Lower leg skin (tissue), 4 donors: ENCODE measurements around the gene LPCAT3. TPM values are rescaled to one million over a fixed set of nuclear protein-coding genes. Genes with fewer than 3 reads are reported as not detected.
A peak's percentile ranks its signal among the peaks of the same experiment; 100 is the strongest.

Source experiments
- DNase-seq, 2 donors: peaks; one replicate each; pipeline ENCODE4 v3.0.0-alpha.2; 2019; ENCODE audit warnings: low spot score in 2 of 2
- H3K4me3 ChIP-seq: fragments of 200-600 bp; sonication (generic); 2 replicates; pipeline ENCODE4 v1.5.1; 2017; ENCODE audit warnings: mild to moderate bottlenecking, low read depth; ENCODE audit not compliant: poor library complexity, severe bottlenecking
- CTCF ChIP-seq, 3 donors: fragments of 450-650 bp; IDR thresholded peaks; one replicate each; pipeline ENCODE4 v1.5.1; 2016; ENCODE audit warnings: antibody characterized with exemption in 3 of 3, mild to moderate bottlenecking in 3 of 3, moderate library complexity in 2 of 3
- POLR2A ChIP-seq, 2 donors: fragments of 450-650 bp; IDR thresholded peaks; one replicate each; pipeline ENCODE4 v1.6.1; 2016 to 2017; ENCODE audit warnings: antibody characterized with exemption in 2 of 2, mild to moderate bottlenecking in 1 of 2, moderate library complexity in 1 of 2
- WGBS, 2 donors: methylation state at CpG; one replicate each; pipeline ENCODE4 v1.1.5; 2018; 5-methylcytosine and 5-hydroxymethylcytosine counted together
- intact Hi-C: fragments of 100-400 bp; cut with DNase I; formaldehyde crosslinking; loops from one replicate; pipeline ENCODE4 v1.15.0; 2023; ENCODE audit warnings: low total_unique reads
- total RNA-seq, 4 donors: library from RNA; depleted of rRNA; stranded (reverse); fragments of >200 nt; gene quantifications; one replicate each; pipeline ENCODE4 v1.1.0, GENCODE V29; 2016

The LPCAT3 gene
- total RNA-seq, 4 donors from 2014 or later: 29.6 to 51.2 (median 48.4) TPM

- intact Hi-C loops: no loop called here
- peak overlapping the region; percentile 45 for H3K4me3 ChIP-seq
- 1% methylated on average over 45 to 76 of the region's 80 CpGs for WGBS, 2 donors
- DNase-seq: peak; percentile 91 to 98
- peak in 1 of 2 donors; percentile 46 for TF ChIP-seq POLR2A (IDR thresholded peaks at IDR 0.05)
- peak in 1 of 3 donors; percentile 85 for TF ChIP-seq CTCF (IDR thresholded peaks at IDR 0.05)
Observed at GRCh38 chr12:6937481-6938352, 80.6 kb downstream of the LPCAT3 start.

DNA sequence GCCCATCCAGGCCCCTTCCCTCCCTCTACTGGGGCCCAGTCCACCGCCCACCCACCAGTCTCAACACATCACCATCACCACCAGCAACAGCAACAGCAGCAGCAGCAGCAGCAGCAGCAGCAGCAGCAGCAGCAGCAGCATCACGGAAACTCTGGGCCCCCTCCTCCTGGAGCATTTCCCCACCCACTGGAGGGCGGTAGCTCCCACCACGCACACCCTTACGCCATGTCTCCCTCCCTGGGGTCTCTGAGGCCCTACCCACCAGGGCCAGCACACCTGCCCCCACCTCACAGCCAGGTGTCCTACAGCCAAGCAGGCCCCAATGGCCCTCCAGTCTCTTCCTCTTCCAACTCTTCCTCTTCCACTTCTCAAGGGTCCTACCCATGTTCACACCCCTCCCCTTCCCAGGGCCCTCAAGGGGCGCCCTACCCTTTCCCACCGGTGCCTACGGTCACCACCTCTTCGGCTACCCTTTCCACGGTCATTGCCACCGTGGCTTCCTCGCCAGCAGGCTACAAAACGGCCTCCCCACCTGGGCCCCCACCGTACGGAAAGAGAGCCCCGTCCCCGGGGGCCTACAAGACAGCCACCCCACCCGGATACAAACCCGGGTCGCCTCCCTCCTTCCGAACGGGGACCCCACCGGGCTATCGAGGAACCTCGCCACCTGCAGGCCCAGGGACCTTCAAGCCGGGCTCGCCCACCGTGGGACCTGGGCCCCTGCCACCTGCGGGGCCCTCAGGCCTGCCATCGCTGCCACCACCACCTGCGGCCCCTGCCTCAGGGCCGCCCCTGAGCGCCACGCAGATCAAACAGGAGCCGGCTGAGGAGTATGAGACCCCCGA is 81.4 kb downstream of the LPCAT3 start:
- intact Hi-C loops: no loop called here
- WGBS, 2 donors: 24 to 27% methylated on average over 36 of the region's 36 CpGs
- TF ChIP-seq CTCF (IDR thresholded peaks at IDR 0.05) (no peak), POLR2A (IDR thresholded peaks at IDR 0.05) (no peak)
- peak in 1 of 2 donors; percentile 92 for DNase-seq
- peak overlapping the region; percentile 45 for H3K4me3 ChIP-seq

- TF ChIP-seq POLR2A (IDR thresholded peaks at IDR 0.05) (no peak), CTCF (IDR thresholded peaks at IDR 0.05) (no peak)
- WGBS, 2 donors: 86 to 93% methylated on average over 3 of the region's 3 CpGs
- intact Hi-C loops: no loop called here
Observed at GRCh38 chr12:6936194-6936635, 82.1 kb downstream of the LPCAT3 start.

DNA sequence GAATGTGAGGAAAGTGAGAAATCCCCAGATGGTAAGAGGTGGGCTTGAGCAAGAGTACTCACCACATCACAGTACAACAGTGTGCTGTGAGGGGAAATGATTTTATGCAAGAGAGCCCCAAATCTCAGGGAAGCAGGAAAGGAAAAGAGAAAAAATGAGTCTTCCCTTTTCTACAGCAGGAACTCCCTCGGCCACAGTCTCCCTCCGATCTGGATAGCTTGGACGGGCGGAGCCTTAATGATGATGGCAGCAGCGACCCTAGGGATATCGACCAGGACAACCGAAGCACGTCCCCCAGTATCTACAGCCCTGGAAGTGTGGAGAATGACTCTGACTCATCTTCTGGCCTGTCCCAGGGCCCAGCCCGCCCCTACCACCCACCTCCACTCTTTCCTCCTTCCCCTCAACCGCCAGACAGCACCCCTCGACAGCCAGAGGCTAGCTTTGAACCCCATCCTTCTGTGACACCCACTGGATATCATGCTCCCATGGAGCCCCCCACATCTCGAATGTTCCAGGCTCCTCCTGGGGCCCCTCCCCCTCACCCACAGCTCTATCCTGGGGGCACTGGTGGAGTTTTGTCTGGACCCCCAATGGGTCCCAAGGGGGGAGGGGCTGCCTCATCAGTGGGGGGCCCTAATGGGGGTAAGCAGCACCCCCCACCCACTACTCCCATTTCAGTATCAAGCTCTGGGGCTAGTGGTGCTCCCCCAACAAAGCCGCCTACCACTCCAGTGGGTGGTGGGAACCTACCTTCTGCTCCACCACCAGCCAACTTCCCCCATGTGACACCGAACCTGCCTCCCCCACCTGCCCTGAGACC is 82.7 kb downstream of the LPCAT3 start:
- TF ChIP-seq POLR2A (IDR thresholded peaks at IDR 0.05) (no peak), CTCF (IDR thresholded peaks at IDR 0.05) (no peak)

More at GRCh38 chr12:6936194-6936635, 82.1 kb downstream of the LPCAT3 start:
- DNase-seq: no peak
- no peak overlapping the region for H3K4me3 ChIP-seq

GRCh38 chr12:6934110-6934509 is 84.2 kb downstream of the LPCAT3 start:
- 45 to 49% methylated on average over 8 of the region's 8 CpGs for WGBS, 2 donors
- no peak for TF ChIP-seq POLR2A (IDR thresholded peaks at IDR 0.05)
- no peak for TF ChIP-seq CTCF (IDR thresholded peaks at IDR 0.05)
- no peak overlapping the region for H3K4me3 ChIP-seq
- peak in 1 of 2 donors; percentile 86 for DNase-seq
- intact Hi-C loops: no loop called here

More for the DNA sequence above, 82.7 kb downstream of the LPCAT3 start:
- intact Hi-C loops: no loop called here
- WGBS, 2 donors: 44 to 59% methylated on average over 14 of the region's 14 CpGs
- peak in 1 of 2 donors; percentile 86 for DNase-seq
- H3K4me3 ChIP-seq: no peak overlapping the region
